Epithelial cell of esophagus (primary cell): ENCODE results near the gene SPEM2.
A peak's percentile ranks its signal among the peaks of the same experiment; 100 is the strongest.

Experiments used
- DNase-seq: peaks from one replicate; pipeline ENCODE4 v3.0.0; 2010; ENCODE audit warnings: low read depth
- H3K4me3 ChIP-seq: 2 replicates; pipeline ENCODE4 v1.5.1; 2011; ENCODE audit warnings: mild to moderate bottlenecking, low read length, control low read depth
- TF ChIP-seq, protein P1 (sequence below): IDR thresholded peaks from 2 replicates; pipeline ENCODE4 v1.5.1; 2011; ENCODE audit warnings: low read depth, mild to moderate bottlenecking, low read length, control low read depth, inconsistent platforms; ENCODE audit not compliant: insufficient read depth; ENCODE audit errors: missing control alignments

Gene SPEM2

DNA sequence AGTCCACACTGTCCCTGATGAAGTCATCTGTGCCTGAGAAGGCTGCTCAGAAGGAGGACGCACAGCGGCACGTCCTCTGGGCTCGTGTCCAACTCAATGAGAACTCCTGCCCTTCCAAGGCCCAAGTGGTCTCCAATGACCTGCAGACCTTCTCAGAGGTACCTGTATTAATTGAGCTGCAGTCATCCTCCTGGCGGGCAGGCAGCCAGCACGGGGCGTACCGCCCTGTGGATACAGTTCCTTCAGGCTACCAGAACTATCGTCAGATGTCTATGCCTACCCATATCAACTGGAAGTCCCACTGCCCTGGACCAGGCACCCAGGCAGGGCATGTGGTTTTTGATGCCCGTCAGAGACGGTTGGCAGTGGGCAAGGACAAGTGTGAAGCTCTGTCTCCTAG lies 6.9 kb downstream of the SPEM2 start:
- H3K4me3 ChIP-seq = no peak overlapping the region
- no peak for DNase-seq
- TF ChIP-seq, protein P1, sequence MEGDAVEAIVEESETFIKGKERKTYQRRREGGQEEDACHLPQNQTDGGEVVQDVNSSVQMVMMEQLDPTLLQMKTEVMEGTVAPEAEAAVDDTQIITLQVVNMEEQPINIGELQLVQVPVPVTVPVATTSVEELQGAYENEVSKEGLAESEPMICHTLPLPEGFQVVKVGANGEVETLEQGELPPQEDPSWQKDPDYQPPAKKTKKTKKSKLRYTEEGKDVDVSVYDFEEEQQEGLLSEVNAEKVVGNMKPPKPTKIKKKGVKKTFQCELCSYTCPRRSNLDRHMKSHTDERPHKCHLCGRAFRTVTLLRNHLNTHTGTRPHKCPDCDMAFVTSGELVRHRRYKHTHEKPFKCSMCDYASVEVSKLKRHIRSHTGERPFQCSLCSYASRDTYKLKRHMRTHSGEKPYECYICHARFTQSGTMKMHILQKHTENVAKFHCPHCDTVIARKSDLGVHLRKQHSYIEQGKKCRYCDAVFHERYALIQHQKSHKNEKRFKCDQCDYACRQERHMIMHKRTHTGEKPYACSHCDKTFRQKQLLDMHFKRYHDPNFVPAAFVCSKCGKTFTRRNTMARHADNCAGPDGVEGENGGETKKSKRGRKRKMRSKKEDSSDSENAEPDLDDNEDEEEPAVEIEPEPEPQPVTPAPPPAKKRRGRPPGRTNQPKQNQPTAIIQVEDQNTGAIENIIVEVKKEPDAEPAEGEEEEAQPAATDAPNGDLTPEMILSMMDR = no peak

GRCh38 chr17:7435676-7436555 lies 10.5 kb downstream of the SPEM2 start:
- peak overlapping the region; percentile 77 for H3K4me3 ChIP-seq
- TF ChIP-seq, protein P1 = no peak
- peak; percentile 63 for DNase-seq

GRCh38 chr17:7436556-7437368 lies 11.3 kb downstream of the SPEM2 start:
- TF ChIP-seq, protein P1 = peak; percentile 54
- H3K4me3 ChIP-seq = peak overlapping the region; percentile 78
- peak; percentile 94 for DNase-seq

DNA sequence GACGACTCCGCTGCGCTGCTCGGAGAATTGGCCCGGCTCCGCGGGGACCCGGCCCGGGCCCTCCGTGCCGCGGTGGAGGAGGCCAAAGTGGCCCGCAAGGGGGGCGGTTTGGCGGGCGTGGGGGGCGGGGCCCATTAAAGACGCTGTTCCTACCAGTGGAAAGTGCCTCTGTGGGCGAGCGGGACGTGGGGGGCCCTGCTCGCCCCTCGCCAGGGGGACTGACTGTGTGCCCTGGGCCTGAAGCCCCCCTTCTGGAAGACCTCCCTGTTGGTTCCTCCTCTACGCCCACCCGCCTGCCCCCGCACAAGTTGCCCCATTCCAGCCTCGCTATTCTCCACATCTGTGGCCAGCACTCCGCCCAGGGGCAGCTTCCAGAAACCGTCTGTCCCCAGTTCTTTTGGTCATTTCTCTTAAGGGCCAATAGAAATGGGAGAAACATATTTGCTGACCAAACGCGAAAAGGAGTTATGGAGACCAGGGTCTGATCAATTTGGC lies 12.0 kb downstream of the SPEM2 start:
- DNase-seq = no peak
- TF ChIP-seq, protein P1 = no peak
- H3K4me3 ChIP-seq = peak overlapping the region; percentile 78

DNA sequence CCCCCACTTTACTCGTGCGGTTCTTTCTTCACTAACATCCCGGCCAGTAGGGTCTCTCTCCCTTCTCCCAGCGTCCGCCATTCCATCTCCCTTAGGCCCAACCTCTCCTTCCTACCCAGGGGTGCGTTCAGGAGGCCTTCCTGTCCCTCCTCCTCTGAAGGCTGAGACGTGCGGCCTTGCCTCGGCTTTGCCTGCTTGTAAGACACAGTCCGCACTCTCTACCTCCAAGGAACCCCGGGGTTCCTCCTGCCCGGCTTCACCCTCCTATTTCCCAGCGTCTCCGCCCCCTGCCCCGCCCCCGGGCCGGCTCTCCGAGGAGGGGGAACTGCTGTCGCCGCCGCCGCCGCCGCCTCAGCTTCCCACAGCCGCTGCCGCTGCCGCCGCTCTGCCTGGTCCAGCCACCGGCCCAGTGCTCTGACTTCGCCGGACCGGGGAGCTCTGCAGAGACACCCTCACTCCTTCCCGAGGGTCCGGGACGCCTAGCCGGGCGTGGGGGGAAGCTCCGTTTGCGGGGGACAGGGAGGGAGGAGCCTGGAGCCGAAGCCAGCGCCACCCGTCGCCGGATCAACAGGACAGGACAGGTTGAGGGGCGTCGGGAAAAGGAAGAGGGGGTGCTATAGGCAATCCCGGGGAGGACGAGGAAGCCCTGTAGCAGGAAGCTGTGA lies 12.7 kb downstream of the SPEM2 start:
- H3K4me3 ChIP-seq = peak overlapping the region; percentile 78
- peak; percentile 84 for DNase-seq
- TF ChIP-seq, protein P1 = no peak

GRCh38 chr17:7438656-7439460 lies 13.4 kb downstream of the SPEM2 start:
- no peak for DNase-seq
- H3K4me3 ChIP-seq = peak overlapping the region; percentile 78
- TF ChIP-seq, protein P1 = no peak
